GM18517 (cell line): ENCODE data around the gene UCP2.

Experiments
- ATAC-seq: cut with Tn5 transposase; IDR thresholded peaks from one replicate; pipeline ENCODE4 v1.9.1; 2021; ENCODE audit warnings: mild to moderate bottlenecking, moderate library complexity; ENCODE audit not compliant: unreplicated experiment

The UCP2 gene

GRCh38 chr11:73972620-73973449 is 9.8 kb downstream of the UCP2 start:
- ATAC-seq = no peak

GRCh38 chr11:73972187-73972586 is 10.5 kb downstream of the UCP2 start:
- ATAC-seq = no peak

- ATAC-seq = no peak
These were observed 11.4 kb downstream of the UCP2 start for GRCh38 chr11:73971175-73971719.

- no peak for ATAC-seq
These were observed 12.4 kb downstream of the UCP2 start for GRCh38 chr11:73969991-73970800.

- ATAC-seq = no peak
These were observed 13.6 kb downstream of the UCP2 start for GRCh38 chr11:73969091-73969490.

GRCh38 chr11:73968356-73968966 is 14.2 kb downstream of the UCP2 start:
- ATAC-seq = no peak

- ATAC-seq = no peak
These were observed 16.9 kb downstream of the UCP2 start for GRCh38 chr11:73965764-73966121.

GRCh38 chr11:73965076-73965763 is 17.4 kb downstream of the UCP2 start:
- ATAC-seq = no peak

- no peak for ATAC-seq
These were observed 18.8 kb downstream of the UCP2 start for GRCh38 chr11:73963861-73964260.

GRCh38 chr11:73962101-73962705 is 20.4 kb downstream of the UCP2 start:
- no peak for ATAC-seq

- ATAC-seq = no peak
These were observed 21.3 kb downstream of the UCP2 start for GRCh38 chr11:73961321-73961720.

- ATAC-seq = no peak
These were observed 24.0 kb downstream of the UCP2 start for GRCh38 chr11:73958521-73959141.

GRCh38 chr11:73957654-73958361 is 24.8 kb downstream of the UCP2 start:
- ATAC-seq = no peak

- no peak for ATAC-seq
These were observed 25.6 kb downstream of the UCP2 start for GRCh38 chr11:73956876-73957653.

- no peak for ATAC-seq
These were observed 30.8 kb downstream of the UCP2 start for GRCh38 chr11:73951797-73952196.

- peak; percentile 84 for ATAC-seq
These were observed 31.6 kb downstream of the UCP2 start, which contains the start of gene DNAJB13 for GRCh38 chr11:73950869-73951710. DNAJB13 (plus strand) TSS chr11:73951026; CDS start chr11:73951070, 44 bp downstream.

- ATAC-seq = no peak
These were observed 32.7 kb downstream of the UCP2 start for GRCh38 chr11:73949912-73950311.

GRCh38 chr11:73949246-73949645 is 33.4 kb downstream of the UCP2 start:
- no peak for ATAC-seq
